Neural progenitor cell (in vitro differentiated cells): Measurements from ENCODE around the gene ABCD4. TPM values are rescaled to one million over a fixed set of nuclear protein-coding genes. Genes with fewer than 3 reads are reported as not detected.
"Not testable (repeated sequence)": the region's sequence is repeated elsewhere in the genome, so short reads cannot be mapped to it uniquely, and the experiment has no call there.

ENCODE experiments used
- DNase-seq: peaks from one replicate; pipeline ENCODE4 v3.0.0-alpha.2; 2016; ENCODE audit warnings: low spot score
- H2AFZ ChIP-seq: fragments of 200-600 bp; sonication (generic); replicated peaks from 2 replicates; pipeline ENCODE4 v1.6.1; 2016; ENCODE audit warnings: antibody characterized with exemption
- H3F3A ChIP-seq: fragments of 200-600 bp; sonication (generic); 2 replicates; pipeline ENCODE4 v1.6.1; 2016; ENCODE audit warnings: antibody characterized with exemption, low read depth
- H3K27ac ChIP-seq: fragments of 200-600 bp; sonication (generic); 2 replicates; pipeline ENCODE4 v1.5.1; 2016; ENCODE audit warnings: mild to moderate bottlenecking
- H3K27me3 ChIP-seq: fragments of 200-600 bp; sonication (generic); 2 replicates; pipeline ENCODE4 v1.6.1; 2016; ENCODE audit warnings: mild to moderate bottlenecking, moderate library complexity
- H3K36me3 ChIP-seq: fragments of 200-600 bp; sonication (generic); 2 replicates; pipeline ENCODE4 v1.5.1; 2016
- H3K4me1 ChIP-seq: fragments of 200-600 bp; sonication (generic); 2 replicates; pipeline ENCODE4 v1.6.1; 2016; ENCODE audit warnings: mixed run types
- H3K4me2 ChIP-seq: fragments of 200-600 bp; sonication (generic); 2 replicates; pipeline ENCODE4 v1.6.1; 2016
- H3K4me3 ChIP-seq: fragments of 200-600 bp; sonication (generic); 2 replicates; pipeline ENCODE4 v1.5.1; 2016
- H3K79me2 ChIP-seq: fragments of 200-600 bp; sonication (generic); 2 replicates; pipeline ENCODE4 v1.6.1; 2016; ENCODE audit warnings: low read depth
- H3K9ac ChIP-seq: fragments of 200-600 bp; sonication (generic); 2 replicates; pipeline ENCODE4 v1.6.1; 2016
- H3K9me3 ChIP-seq: fragments of 200-600 bp; sonication (generic); 2 replicates; pipeline ENCODE4 v1.5.1; 2016; ENCODE audit warnings: low read depth
- H4K20me1 ChIP-seq: fragments of 200-600 bp; sonication (generic); 2 replicates; pipeline ENCODE4 v1.6.1; 2016; ENCODE audit warnings: low read depth
- H3K27ac Mint-ChIP-seq: 3 replicates; pipeline ENCODE4 v1.8.0; 2021; ENCODE audit warnings: mixed read lengths
- H3K27me3 Mint-ChIP-seq: 2 replicates; pipeline ENCODE4 v1.8.0; 2022; ENCODE audit warnings: low read depth, mild to moderate bottlenecking, inconsistent platforms, moderate library complexity, mixed read lengths; ENCODE audit not compliant: insufficient read depth
- H3K36me3 Mint-ChIP-seq: 3 replicates; pipeline ENCODE4 v1.8.0; 2021; ENCODE audit warnings: mixed read lengths
- H3K4me1 Mint-ChIP-seq: 3 replicates; pipeline ENCODE4 v1.8.0; 2021; ENCODE audit warnings: mixed read lengths
- H3K4me3 Mint-ChIP-seq: 3 replicates; pipeline ENCODE4 v1.8.0; 2021; ENCODE audit warnings: mild to moderate bottlenecking, moderate library complexity, mixed read lengths
- H3K9me3 Mint-ChIP-seq: 3 replicates; pipeline ENCODE4 v1.8.0; 2020; ENCODE audit warnings: mixed read lengths
- EZH2 ChIP-seq: fragments of 200-600 bp; sonication (generic); IDR thresholded peaks from 2 replicates; pipeline ENCODE4 v1.6.1; 2017; ENCODE audit warnings: antibody characterized with exemption, mild to moderate bottlenecking, moderate library complexity
- EZH2phosphoT487 ChIP-seq: fragments of 200-600 bp; sonication (generic); IDR thresholded peaks from 2 replicates; pipeline ENCODE4 v1.6.1; 2017; ENCODE audit warnings: antibody characterized with exemption
- total RNA-seq: library from RNA; depleted of rRNA; stranded (reverse); fragments of >200 nt; gene quantifications from 2 replicates; pipeline ENCODE4 v1.2.3, GENCODE V29; 2015; ENCODE audit warnings: low replicate concordance
- TF ChIP-seq, protein P1 (sequence below): fragments of 200-600 bp; sonication (generic); IDR thresholded peaks from 2 replicates; pipeline ENCODE4 v1.5.1; 2017; ENCODE audit warnings: antibody characterized with exemption, mild to moderate bottlenecking

Gene ABCD4
- total RNA-seq, 1 donor from 2014 or later = 66.6 TPM

DNA sequence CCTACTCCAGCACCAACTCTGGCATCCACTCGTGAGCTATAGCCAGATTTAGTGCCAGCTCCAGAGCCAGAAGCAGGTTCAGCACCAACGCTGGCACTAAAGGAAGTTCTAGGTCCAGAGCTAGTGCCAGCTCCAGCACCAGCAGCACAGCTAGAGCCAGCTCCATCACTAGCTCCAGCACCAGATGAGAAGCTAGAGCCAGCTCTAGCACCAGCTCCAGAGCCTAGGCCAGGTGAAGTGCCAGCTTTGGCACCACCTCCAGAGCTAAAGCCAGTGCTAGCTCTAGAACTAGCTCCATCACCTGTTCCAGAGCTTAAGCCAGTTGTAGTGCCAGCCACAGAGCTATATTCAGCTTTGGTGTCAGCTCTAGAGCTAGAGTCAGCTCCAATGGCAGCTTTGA lies 24.7 kb downstream of the ABCD4 start:
- Histone ChIP-seq H3K36me3 (no peaks in the 10 kb centered on the region), H3K4me2 (no peak overlapping the region), H2AFZ (no peak overlapping the region), H3K4me1 (no peaks in the 10 kb centered on the region), H4K20me1 (no peaks in the 10 kb centered on the region), H3K27ac (no peak overlapping the region), H3F3A (peaks cover 5% of the 10 kb centered on the region), H3K9ac (no peak overlapping the region), H3K79me2 (no peaks in the 10 kb centered on the region), H3K4me3 (no peak overlapping the region), H3K9me3 (no peaks in the 10 kb centered on the region), H3K27me3 (no peaks in the 10 kb centered on the region)
- H3K4me3 Mint-ChIP-seq = no peak overlapping the region
- no peak overlapping the region for H3K27ac Mint-ChIP-seq
- no peaks in the 10 kb centered on the region for H3K4me1 Mint-ChIP-seq
- peaks cover 7% of the 10 kb centered on the region for H3K27me3 Mint-ChIP-seq
- H3K9me3 Mint-ChIP-seq = peaks cover 16% of the 10 kb centered on the region
- DNase-seq = no peak
- TF ChIP-seq EZH2phosphoT487 = no peak
- H3K36me3 Mint-ChIP-seq = peaks cover 21% of the 10 kb centered on the region

DNA sequence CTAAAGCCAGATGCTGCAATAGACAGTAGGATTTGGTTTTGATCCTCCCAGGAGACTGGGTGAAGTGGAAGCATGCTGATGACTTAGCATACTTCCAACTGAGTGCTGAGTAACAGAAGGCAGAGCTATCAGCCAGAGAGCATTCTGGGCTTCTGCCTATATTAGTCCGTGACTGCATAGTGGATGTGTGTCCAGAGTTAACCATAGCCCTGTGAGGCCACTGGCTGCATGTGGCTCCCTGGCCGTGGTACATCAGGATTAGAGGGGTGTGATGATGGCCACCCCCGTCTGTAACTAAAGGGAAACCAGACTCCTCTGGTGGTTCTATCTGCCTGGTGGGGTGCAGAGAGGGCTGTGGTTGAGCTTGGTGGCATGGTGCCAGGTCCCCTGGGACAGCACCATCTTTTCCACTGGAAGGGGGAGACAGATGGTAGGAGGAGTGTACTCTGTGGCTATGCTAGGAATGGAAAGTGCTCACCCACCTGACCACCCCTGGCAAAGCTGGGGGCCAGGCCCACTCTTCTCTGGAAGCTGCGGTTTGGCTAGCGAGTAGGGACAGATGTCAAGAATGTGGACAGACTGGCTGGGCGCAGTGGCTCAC lies 27.4 kb downstream of the ABCD4 start:
- peaks cover 11% of the 10 kb centered on the region for H3K9me3 Mint-ChIP-seq

DNA sequence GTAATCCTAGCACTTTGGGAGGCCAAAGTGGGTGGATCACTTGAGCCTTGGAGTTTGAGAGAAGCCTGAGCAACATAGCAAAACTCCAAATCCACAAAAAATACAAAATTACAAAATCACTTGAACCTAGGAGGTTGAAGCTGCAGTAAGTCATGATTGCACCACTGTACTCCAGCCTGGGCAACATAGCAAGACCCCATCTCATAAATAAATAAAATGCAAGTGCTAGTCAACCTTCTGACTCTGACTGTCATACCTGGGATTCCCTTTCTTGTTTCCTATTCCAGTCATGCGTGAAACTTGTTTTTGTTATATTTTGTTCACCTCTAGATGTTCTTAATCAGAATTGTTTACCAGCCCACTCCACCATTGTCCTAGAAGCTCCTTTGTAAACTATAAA lies 31.4 kb downstream of the ABCD4 start:
- Mint-ChIP-seq H3K27me3 (peaks cover 8% of the 10 kb centered on the region), H3K9me3 (no peaks in the 10 kb centered on the region), H3K27ac (peak overlapping the region; percentile 47), H3K4me1 (peaks cover 15% of the 10 kb centered on the region), H3K4me3 (no peak overlapping the region), H3K36me3 (no peaks in the 10 kb centered on the region)
- no peak for TF ChIP-seq EZH2
- Histone ChIP-seq H3K4me3 (no peak overlapping the region), H3K27ac (no peak overlapping the region), H3K27me3 (no peaks in the 10 kb centered on the region), H3K4me1 (peaks cover 7% of the 10 kb centered on the region), H3K79me2 (no peaks in the 10 kb centered on the region), H3K36me3 (no peaks in the 10 kb centered on the region), H3K9me3 (no peaks in the 10 kb centered on the region), H2AFZ (no peak overlapping the region), H3K4me2 (no peak overlapping the region), H3K9ac (no peak overlapping the region), H4K20me1 (no peaks in the 10 kb centered on the region), H3F3A (peaks cover 14% of the 10 kb centered on the region)
- no peak for DNase-seq

More for the DNA sequence above, 27.4 kb downstream of the ABCD4 start:
- Histone ChIP-seq H3K36me3 (no peaks in the 10 kb centered on the region), H3K4me3 (no peak overlapping the region), H3K9ac (no peak overlapping the region), H3K79me2 (no peaks in the 10 kb centered on the region), H3K4me1 (no peaks in the 10 kb centered on the region), H3K9me3 (no peaks in the 10 kb centered on the region), H3K4me2 (no peak overlapping the region), H2AFZ (no peak overlapping the region), H3K27me3 (no peaks in the 10 kb centered on the region), H3K27ac (no peak overlapping the region), H4K20me1 (no peaks in the 10 kb centered on the region), H3F3A (peaks cover 12% of the 10 kb centered on the region)
- Mint-ChIP-seq H3K36me3 (peaks cover 9% of the 10 kb centered on the region), H3K27me3 (peaks cover 7% of the 10 kb centered on the region), H3K4me1 (peaks cover 7% of the 10 kb centered on the region), H3K27ac (no peak overlapping the region), H3K4me3 (no peak overlapping the region)
- TF ChIP-seq EZH2phosphoT487 (no peak), EZH2 (no peak)
- TF ChIP-seq, protein P1, sequence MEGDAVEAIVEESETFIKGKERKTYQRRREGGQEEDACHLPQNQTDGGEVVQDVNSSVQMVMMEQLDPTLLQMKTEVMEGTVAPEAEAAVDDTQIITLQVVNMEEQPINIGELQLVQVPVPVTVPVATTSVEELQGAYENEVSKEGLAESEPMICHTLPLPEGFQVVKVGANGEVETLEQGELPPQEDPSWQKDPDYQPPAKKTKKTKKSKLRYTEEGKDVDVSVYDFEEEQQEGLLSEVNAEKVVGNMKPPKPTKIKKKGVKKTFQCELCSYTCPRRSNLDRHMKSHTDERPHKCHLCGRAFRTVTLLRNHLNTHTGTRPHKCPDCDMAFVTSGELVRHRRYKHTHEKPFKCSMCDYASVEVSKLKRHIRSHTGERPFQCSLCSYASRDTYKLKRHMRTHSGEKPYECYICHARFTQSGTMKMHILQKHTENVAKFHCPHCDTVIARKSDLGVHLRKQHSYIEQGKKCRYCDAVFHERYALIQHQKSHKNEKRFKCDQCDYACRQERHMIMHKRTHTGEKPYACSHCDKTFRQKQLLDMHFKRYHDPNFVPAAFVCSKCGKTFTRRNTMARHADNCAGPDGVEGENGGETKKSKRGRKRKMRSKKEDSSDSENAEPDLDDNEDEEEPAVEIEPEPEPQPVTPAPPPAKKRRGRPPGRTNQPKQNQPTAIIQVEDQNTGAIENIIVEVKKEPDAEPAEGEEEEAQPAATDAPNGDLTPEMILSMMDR = no peak
- DNase-seq = no peak

DNA sequence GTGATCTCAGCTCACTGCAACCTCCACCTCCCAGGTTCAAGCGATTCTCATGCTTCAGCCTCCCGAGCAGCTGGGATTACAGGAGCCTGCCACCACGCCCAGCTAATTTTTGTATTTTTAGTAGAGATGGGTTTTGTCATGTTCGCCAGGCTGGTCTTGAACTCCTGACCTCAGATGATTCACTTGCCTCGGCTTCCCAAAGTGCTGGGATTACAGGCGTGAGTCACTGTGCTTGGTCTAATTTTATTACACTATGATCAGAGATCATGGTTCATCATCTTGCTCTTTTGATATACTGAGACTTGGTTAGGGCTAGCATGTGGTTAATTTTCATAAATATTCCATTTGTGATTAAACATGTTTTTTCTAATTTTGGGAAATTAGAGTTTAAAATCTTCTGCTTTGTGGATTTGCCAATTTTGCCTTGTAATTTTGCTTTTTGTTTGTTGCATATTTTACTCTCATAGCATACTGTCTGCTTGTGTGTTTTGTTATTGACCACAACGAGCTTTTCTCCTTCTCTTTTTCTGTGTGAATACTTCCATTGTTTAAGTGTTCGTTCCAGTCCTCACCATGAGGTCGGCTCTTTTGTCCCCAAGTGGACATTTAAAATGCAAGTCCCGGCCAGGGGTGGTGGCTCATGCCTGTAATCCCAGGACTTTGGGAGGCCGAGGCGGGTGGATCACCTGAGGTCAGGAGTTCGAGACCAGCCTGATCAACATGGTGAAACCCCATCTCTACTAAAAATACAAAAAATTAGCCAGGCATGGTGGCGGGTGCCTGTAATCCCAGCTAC lies 32.2 kb downstream of the ABCD4 start:
- not testable (repeated sequence) for H4K20me1 ChIP-seq, H3K4me3 ChIP-seq, H3K27me3 ChIP-seq, H3K9me3 Mint-ChIP-seq, H3K36me3 Mint-ChIP-seq, H3K4me2 ChIP-seq, H3K36me3 ChIP-seq, H3K4me3 Mint-ChIP-seq, H3K27ac ChIP-seq, H3K27me3 Mint-ChIP-seq, H3K9me3 ChIP-seq, H3K9ac ChIP-seq, H2AFZ ChIP-seq, H3K4me1 ChIP-seq, H3K27ac Mint-ChIP-seq, H3K79me2 ChIP-seq
- peaks cover 17% of the 10 kb centered on the region for H3K4me1 Mint-ChIP-seq
- DNase-seq = peak; percentile 48
- peaks cover 14% of the 10 kb centered on the region for H3F3A ChIP-seq
